PFSK-1 (cell line): ENCODE data around the gene GHR.

Source experiments
- FOXP2 ChIP-seq: optimal IDR thresholded peaks from 2 replicates; pipeline ENCODE3; 2011; ENCODE audit warnings: borderline replicate concordance, control low read depth, inconsistent platforms; ENCODE audit not compliant: insufficient read depth; ENCODE audit errors: extremely low read length, extremely low read depth
- POLR2AphosphoS5 ChIP-seq: IDR thresholded peaks from 2 replicates; pipeline ENCODE4 v1.6.1; 2012; ENCODE audit warnings: low read depth, mild to moderate bottlenecking, control low read depth, low read length, moderate library complexity
- SIN3A ChIP-seq: IDR thresholded peaks from 2 replicates; pipeline ENCODE4 v1.6.1; 2012; ENCODE audit warnings: mild to moderate bottlenecking, low read length, moderate library complexity, borderline replicate concordance; ENCODE audit not compliant: insufficient read depth
- TAF1 ChIP-seq: IDR thresholded peaks from 2 replicates; pipeline ENCODE4 v1.6.1; 2012; ENCODE audit warnings: low read length, control low read depth, borderline replicate concordance; ENCODE audit not compliant: insufficient read depth
- TF ChIP-seq, protein P1 (sequence below), 2 experiments: IDR thresholded peaks; 2 replicates each; pipeline versions ENCODE4 v1.6.1 to v1.8.0; 2011 to 2012; ENCODE audit warnings: low read depth in 2 of 2, low read length in 2 of 2, control low read depth in 1 of 2, inconsistent platforms in 1 of 2, mild to moderate bottlenecking in 1 of 2, moderate library complexity in 1 of 2; ENCODE audit not compliant: insufficient read depth in 1 of 2

Gene GHR

DNA sequence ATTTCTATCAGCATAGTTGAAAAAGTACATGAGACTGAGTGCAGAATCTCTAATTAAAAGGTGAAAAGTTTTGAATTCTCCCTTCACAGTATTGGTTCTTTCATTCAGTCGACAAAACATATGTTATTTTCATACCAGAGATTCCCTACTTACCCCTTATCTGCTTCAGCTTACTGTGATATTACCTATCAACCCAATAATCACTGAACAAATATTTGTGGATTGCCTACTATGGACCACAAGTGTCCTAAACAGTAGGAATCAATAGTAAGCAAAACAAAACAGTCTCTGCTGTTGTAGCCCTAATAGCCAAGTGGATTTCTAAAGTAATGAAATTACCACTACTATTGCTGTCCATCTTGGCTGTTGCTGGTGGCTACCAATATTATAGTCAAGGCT lies 344.9 kb downstream of the GHR start:
- TF ChIP-seq, protein P1, sequence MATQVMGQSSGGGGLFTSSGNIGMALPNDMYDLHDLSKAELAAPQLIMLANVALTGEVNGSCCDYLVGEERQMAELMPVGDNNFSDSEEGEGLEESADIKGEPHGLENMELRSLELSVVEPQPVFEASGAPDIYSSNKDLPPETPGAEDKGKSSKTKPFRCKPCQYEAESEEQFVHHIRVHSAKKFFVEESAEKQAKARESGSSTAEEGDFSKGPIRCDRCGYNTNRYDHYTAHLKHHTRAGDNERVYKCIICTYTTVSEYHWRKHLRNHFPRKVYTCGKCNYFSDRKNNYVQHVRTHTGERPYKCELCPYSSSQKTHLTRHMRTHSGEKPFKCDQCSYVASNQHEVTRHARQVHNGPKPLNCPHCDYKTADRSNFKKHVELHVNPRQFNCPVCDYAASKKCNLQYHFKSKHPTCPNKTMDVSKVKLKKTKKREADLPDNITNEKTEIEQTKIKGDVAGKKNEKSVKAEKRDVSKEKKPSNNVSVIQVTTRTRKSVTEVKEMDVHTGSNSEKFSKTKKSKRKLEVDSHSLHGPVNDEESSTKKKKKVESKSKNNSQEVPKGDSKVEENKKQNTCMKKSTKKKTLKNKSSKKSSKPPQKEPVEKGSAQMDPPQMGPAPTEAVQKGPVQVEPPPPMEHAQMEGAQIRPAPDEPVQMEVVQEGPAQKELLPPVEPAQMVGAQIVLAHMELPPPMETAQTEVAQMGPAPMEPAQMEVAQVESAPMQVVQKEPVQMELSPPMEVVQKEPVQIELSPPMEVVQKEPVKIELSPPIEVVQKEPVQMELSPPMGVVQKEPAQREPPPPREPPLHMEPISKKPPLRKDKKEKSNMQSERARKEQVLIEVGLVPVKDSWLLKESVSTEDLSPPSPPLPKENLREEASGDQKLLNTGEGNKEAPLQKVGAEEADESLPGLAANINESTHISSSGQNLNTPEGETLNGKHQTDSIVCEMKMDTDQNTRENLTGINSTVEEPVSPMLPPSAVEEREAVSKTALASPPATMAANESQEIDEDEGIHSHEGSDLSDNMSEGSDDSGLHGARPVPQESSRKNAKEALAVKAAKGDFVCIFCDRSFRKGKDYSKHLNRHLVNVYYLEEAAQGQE (IDR thresholded peaks at IDR 0.05; ENCODE audit: insufficient read depth in 1 of 2, low read depth in 2 of 2, low read length in 2 of 2) = no peak
- TF ChIP-seq TAF1 (no peak), FOXP2 (no peak), SIN3A (no peak), POLR2AphosphoS5 (no peak)

DNA sequence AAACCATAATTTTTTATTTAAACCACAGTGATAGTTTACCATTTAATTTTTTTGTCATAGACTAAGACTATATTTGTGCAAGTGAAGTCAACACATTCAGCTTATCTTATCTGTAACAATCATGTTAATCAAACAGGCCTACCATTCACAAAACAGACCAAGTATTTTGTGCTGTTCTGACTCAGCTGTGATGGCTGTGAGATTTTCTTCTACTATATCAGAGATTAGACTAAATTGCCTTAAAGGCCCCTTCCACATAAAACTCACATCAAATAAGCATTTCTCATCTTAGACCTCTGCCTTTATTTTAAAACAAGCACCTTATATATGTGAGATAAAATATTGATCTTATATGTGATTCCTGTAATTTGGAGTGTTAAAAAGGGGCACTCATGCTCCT lies 346.8 kb downstream of the GHR start:
- TF ChIP-seq SIN3A (no peak), FOXP2 (no peak), TAF1 (no peak), POLR2AphosphoS5 (no peak)
- TF ChIP-seq, protein P1 (IDR thresholded peaks at IDR 0.05; ENCODE audit: insufficient read depth in 1 of 2, low read depth in 2 of 2, low read length in 2 of 2) = no peak
